ENCODE results near the gene COL21A1. TPM values are rescaled to one million over a fixed set of nuclear protein-coding genes. Genes with fewer than 3 reads are reported as not detected.

Gene COL21A1
- total RNA-seq, 1 donor from 2014 or later, result not detected

GRCh38 chr6:56241124-56241802 is 6.1 kb downstream of the COL21A1 start:
- TF ChIP-seq CTCF (conservative IDR thresholded peaks at IDR 0.05; ENCODE audit: low read depth, low read length), result no peak
- H3K4me3 ChIP-seq (ENCODE audit: low read depth, low read length), result no peak overlapping the region
- DNase-seq (ENCODE audit: low read depth), result no peak

GRCh38 chr6:56238352-56238751 is 9.0 kb downstream of the COL21A1 start:
- no peak for TF ChIP-seq CTCF (conservative IDR thresholded peaks at IDR 0.05; ENCODE audit: low read depth, low read length)
- no peak overlapping the region for H3K4me3 ChIP-seq (ENCODE audit: low read depth, low read length)
- DNase-seq (ENCODE audit: low read depth), result no peak

- no peak for DNase-seq (ENCODE audit: low read depth)
- H3K4me3 ChIP-seq (ENCODE audit: low read depth, low read length), result no peak overlapping the region
- no peak for TF ChIP-seq CTCF (conservative IDR thresholded peaks at IDR 0.05; ENCODE audit: low read depth, low read length)
Observed at GRCh38 chr6:56235245-56235644, 12.1 kb downstream of the COL21A1 start.

- no peak for DNase-seq (ENCODE audit: low read depth)
- TF ChIP-seq CTCF (conservative IDR thresholded peaks at IDR 0.05; ENCODE audit: low read depth, low read length), result no peak
- H3K4me3 ChIP-seq (ENCODE audit: low read depth, low read length), result no peak overlapping the region
Observed at GRCh38 chr6:56232436-56232835, 14.9 kb downstream of the COL21A1 start.

GRCh38 chr6:56231827-56232226 is 15.6 kb downstream of the COL21A1 start:
- DNase-seq (ENCODE audit: low read depth), result no peak
- TF ChIP-seq CTCF (conservative IDR thresholded peaks at IDR 0.05; ENCODE audit: low read depth, low read length), result no peak
- no peak overlapping the region for H3K4me3 ChIP-seq (ENCODE audit: low read depth, low read length)

- no peak overlapping the region for H3K4me3 ChIP-seq (ENCODE audit: low read depth, low read length)
- TF ChIP-seq CTCF (conservative IDR thresholded peaks at IDR 0.05; ENCODE audit: low read depth, low read length), result no peak
Observed at GRCh38 chr6:56230976-56231566, 16.3 kb downstream of the COL21A1 start.

More at GRCh38 chr6:56230976-56231566, 16.3 kb downstream of the COL21A1 start:
- no peak for DNase-seq (ENCODE audit: low read depth)

Measured in epithelial cell of proximal tubule (primary cell).